ENCODE results near the gene WHRN. TPM values are rescaled to one million over a fixed set of nuclear protein-coding genes. Genes with fewer than 3 reads are reported as not detected.

The WHRN gene
- total and polyA plus RNA-seq, 9 of the 15 experiments (the other 6 are each of a cell fraction or from before 2014, with no cell fraction given), result 0.31 to 14.1 (median 3.0) TPM

- TF ChIP-seq KDM4B (IDR thresholded peaks at IDR 0.05; ENCODE audit: borderline replicate concordance in 2 of 2, low read depth in 1 of 2) (no peak), HMGN3 (IDR thresholded peaks at IDR 0.05; ENCODE audit: borderline replicate concordance, extremely low read depth, insufficient read length, low read depth, low read length) (no peak), FOS (IDR thresholded peaks at IDR 0.05; ENCODE audit: extremely low read depth, insufficient read length) (no peak), ZNF785 (CRISPR knock-in tag; IDR thresholded peaks at IDR 0.05) (no peak), REST (IDR thresholded peaks at IDR 0.05; ENCODE audit: borderline replicate concordance) (no peak), REST (CRISPR knock-in tag; IDR thresholded peaks at IDR 0.05; ENCODE audit: low read depth) (no peak), BCL6 (CRISPR knock-in tag; IDR thresholded peaks at IDR 0.05) (no peak), RERE (CRISPR knock-in tag; IDR thresholded peaks at IDR 0.05; ENCODE audit: borderline replicate concordance) (no peak), ZMIZ1 (IDR thresholded peaks at IDR 0.05; ENCODE audit: low read depth in 2 of 2, low read length in 2 of 2) (no peak), CC2D1A (IDR thresholded peaks at IDR 0.05) (no peak)
Measured at GRCh38 chr9:114493521-114494184, 11.6 kb downstream of the WHRN start (continued).

All from K562 (cell line).